Urothelium cell line (cell line): ENCODE measurements around the gene WDR59.
"Not testable (repeated sequence)": the region's sequence is repeated elsewhere in the genome, so short reads cannot be mapped to it uniquely, and the experiment has no call there.

Source experiments
- DNase-seq: peaks from one replicate; pipeline ENCODE4 v3.0.0; 2011; ENCODE audit warnings: low spot score, mixed read lengths
- FAIRE-seq: peaks from 2 replicates; lab custom pipeline; 2011; peaks lifted over from hg19 to GRCh38; lab: Jason Lieb, UNC

WDR59 gene

GRCh38 chr16:74868035-74868434 lies 116.9 kb downstream of the WDR59 start:
- FAIRE-seq (no peak), DNase-seq (no peak)

GRCh38 chr16:74867281-74867849 lies 117.6 kb downstream of the WDR59 start:
- DNase-seq (no peak), FAIRE-seq (no peak)

GRCh38 chr16:74865922-74866598 lies 118.9 kb downstream of the WDR59 start:
- DNase-seq (no peak), FAIRE-seq (no peak)

DNA sequence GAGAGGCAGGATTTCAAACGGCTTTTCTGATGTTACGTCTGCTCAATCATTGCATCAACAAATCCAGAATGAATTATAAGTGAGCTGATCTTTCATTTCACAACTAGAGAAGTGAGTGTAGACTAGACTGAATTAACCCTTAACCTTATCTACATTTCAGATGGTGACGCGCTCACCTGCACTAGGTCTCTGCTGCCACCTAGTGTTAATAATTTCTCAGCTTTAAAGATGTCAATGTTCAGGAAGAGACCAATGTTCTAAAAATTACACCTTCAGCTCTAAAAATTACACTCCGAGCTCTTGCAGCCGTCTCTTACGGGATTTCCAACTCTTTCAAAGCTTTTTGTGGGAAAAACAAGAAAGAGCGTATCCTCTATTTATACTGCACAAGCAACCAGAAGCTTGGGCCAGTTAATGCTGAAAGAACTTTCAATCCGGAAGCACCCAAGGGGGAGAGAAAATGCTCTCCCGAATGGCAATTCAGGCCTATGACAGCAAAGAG lies 122.1 kb downstream of the WDR59 start:
- FAIRE-seq (no peak), DNase-seq (peak; percentile 62)

GRCh38 chr16:74852500-74852875 lies 132.4 kb downstream of the WDR59 start:
- DNase-seq (no peak), FAIRE-seq (no peak)

DNA sequence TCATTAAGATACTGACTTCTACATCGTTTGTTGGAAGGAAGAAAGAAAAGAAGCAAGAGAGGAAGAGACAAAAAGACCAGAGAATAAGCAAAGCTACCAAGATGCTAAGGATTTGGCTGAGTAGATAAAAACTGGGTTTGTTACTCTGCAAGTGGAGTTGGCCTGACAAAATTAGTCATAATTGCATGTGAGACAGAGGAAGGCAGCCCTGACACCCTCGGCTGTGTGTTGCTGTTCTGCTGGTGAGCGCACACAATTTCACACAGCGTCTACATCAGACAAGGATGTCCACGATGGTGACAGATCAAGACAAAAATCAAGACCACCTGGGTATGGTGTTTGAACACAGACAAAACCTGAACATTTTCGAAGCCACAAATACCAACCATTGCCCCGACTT lies 134.9 kb downstream of the WDR59 start:
- no peak for FAIRE-seq
- no peak for DNase-seq

GRCh38 chr16:74847202-74847601 lies 137.7 kb downstream of the WDR59 start:
- no peak for FAIRE-seq
- DNase-seq = no peak

GRCh38 chr16:74846714-74847113 lies 138.2 kb downstream of the WDR59 start:
- DNase-seq = no peak
- FAIRE-seq = no peak

- FAIRE-seq (no peak), DNase-seq (no peak)
Measured at GRCh38 chr16:74844041-74844980, 140.6 kb downstream of the WDR59 start.

GRCh38 chr16:74843381-74844035 lies 141.4 kb downstream of the WDR59 start:
- FAIRE-seq, DNase-seq: not testable (repeated sequence)

DNA sequence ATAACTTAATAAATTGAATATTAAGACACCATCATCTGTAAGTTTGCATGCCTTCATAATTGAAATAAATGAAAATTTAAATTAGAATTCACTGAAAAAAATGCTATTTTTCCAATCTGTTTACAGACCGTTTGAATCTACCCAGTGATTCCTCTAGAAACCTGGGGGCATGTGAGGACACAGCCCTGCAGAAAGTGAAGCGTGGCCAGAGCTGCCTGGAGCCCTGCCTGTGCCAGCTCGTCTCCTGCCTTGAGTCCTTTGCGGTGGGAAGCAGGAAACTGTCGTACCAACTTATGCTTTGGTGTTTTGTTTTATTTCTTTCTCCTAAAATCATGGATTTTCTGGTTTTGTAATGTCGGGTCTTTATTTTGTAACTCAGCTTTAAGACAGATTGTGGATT lies 142.5 kb downstream of the WDR59 start:
- DNase-seq (no peak), FAIRE-seq (no peak)

GRCh38 chr16:74841904-74842303 lies 143.0 kb downstream of the WDR59 start:
- DNase-seq (no peak), FAIRE-seq (no peak)

- DNase-seq (no peak), FAIRE-seq (no peak)
Measured at GRCh38 chr16:74841469-74841868, 143.5 kb downstream of the WDR59 start.

GRCh38 chr16:74837056-74837455 lies 147.9 kb downstream of the WDR59 start:
- DNase-seq (no peak), FAIRE-seq (no peak)

GRCh38 chr16:74836111-74836671 lies 148.7 kb downstream of the WDR59 start:
- FAIRE-seq (no peak), DNase-seq (no peak)

DNA sequence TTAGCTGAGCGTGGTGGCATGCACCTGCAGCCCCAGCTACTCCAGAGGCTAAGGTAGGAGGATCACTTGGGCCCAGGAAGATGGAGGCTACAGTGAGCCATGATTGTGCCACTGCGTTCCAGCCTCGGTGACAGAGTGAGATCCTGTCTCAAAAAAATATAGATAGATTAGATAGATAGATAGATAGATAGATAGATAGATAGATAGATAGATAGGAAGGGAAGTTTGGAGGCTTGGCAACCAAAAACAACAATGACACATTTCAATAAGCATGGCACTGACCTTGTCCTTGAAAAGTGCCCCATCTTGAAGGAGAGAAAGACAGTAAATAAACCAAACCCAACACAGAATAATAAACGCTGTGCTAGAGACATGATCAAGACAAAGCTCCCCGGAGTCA lies 152.7 kb downstream of the WDR59 start:
- FAIRE-seq = no peak
- no peak for DNase-seq

- FAIRE-seq (no peak), DNase-seq (no peak)
Measured at GRCh38 chr16:74831467-74831866, 153.5 kb downstream of the WDR59 start.

DNA sequence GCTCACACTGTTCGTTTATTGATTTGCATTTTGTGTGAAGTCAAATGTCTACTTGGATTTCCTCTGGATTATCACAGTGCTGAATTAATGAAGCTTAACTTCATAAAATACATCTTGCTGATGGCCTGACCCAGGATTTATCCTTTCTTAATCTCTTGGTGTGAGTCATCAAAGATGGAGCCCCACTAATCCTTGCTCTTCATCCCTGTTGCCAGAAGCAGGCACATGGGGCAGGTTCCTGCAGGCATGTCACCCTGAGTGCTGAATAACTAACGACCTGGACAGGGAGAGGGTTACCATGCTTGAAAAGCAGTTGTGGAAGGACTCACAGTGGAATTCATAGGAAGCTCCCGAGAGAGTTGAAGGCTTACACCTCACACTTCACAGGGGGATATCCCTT lies 154.3 kb downstream of the WDR59 start:
- no peak for DNase-seq
- no peak for FAIRE-seq

- FAIRE-seq (no peak), DNase-seq (no peak)
Measured at GRCh38 chr16:74829637-74830036, 155.3 kb downstream of the WDR59 start.

DNA sequence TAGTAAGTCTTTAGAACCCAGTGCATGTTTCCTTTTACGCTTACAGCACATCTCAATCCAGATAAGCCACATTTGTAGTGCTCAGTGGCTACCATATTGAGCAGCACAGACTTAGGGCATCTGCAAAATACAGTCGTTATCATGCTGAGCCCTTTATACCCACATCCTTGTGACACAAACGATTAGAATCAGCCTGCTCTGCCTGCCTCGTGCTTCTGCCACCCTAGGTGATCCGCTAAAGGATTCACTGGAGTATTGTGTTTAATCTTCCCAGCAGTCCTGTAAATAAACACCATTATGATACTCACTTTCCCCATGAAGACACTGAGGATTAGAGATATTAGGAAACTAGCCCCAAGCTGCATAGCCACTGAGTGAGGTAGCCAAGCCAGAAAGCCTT lies 159.0 kb downstream of the WDR59 start:
- FAIRE-seq = no peak
- no peak for DNase-seq

DNA sequence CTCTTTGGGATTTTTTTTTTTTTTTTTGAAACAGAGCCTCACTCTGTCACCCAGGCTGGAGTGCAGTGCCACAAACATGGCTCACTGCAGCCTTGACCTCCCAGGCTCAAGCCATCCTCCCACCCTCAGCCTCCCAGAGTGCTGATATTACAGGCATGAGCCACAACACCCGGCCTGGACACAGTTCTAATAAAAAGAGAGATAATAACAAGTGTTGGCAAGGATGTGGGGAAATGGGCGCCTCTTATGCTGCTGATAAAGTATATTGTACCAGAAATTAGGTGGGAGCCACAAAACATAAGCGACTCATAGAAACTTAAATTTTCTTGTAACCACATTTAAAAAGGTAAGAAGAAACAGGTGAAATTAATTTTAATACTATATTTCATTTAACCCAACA lies 159.9 kb downstream of the WDR59 start:
- no peak for DNase-seq
- no peak for FAIRE-seq
